ENCODE results near the gene JARID2. TPM values are rescaled to one million over a fixed set of nuclear protein-coding genes. Genes with fewer than 3 reads are reported as not detected.
"Not testable (repeated sequence)": the region's sequence is repeated elsewhere in the genome, so short reads cannot be mapped to it uniquely, and the experiment has no call there.

JARID2 gene
- total RNA-seq, 2 donors from 2014 or later = 7.9 to 8.6 TPM

DNA sequence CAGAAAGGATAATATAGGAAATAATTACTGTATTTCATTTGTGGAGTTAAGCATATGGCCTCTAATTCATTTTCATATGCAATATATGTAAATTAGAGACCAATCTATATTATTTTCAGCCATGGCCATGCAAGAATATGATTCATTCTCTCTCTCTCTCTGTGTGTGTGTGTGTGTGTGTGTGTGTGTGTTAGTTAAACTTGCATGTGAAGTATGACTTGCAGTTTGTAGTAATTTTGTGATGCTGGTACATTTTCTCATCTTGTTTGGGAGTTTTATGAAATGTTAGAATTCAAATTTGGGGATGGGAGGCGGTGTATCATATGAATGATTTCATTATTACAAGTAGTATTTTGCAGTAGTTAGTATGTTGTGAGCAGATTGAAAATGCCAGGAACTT lies 74.8 kb downstream of the JARID2 start:
- ATAC-seq (no peak), DNase-seq (no peak)
- intact Hi-C loops (cut with DNase I) = loop anchor here in 1 of 2 donors (5.0 kb wide), 1 partner anchor 42 kb away; no protein-coding TSS in a partner anchor

GRCh38 chr6:15322184-15322583 lies 76.3 kb downstream of the JARID2 start:
- no peak for DNase-seq
- ATAC-seq = no peak
- intact Hi-C loops (cut with DNase I) = loop anchor here in 1 of 2 donors (5.0 kb wide), 1 partner anchor 40 kb away; no protein-coding TSS in a partner anchor

DNA sequence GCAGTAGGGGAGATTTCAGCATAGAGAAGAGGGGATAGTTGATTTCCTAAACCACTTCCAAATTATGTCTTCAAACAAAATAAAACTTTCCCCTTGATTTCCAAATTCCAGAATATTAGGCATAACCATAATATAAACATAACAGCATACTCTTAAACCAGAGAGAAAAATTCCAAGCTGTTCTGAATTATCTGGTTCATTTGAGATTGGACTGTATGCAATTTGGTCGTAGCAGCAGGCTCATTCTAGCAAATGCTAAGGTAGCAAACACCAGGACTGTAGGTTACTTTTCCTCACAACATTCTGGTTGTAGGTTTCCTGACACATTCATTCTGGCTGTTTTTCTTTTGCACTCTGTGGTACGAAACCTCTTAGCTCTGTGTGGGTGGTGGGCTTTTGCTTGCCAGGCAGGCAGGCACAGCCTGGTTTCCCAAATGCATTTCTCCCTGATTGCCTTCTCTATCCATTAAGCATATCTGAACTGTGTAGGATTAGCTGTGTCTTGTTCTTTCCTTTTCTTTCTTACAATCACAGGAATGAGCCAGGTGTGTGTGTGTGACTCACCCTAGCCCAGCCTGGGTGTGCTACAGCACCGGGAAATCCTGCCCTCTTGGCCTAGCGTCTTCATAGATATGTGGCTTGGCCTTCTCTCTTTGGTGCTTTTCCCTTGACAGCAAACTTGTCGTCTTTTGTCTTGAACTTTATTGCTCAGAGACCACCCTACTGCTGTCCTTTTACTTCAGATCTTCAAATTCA lies 77.1 kb downstream of the JARID2 start:
- DNase-seq (no peak), ATAC-seq (peak in 1 of 2 donors; percentile 51)

DNA sequence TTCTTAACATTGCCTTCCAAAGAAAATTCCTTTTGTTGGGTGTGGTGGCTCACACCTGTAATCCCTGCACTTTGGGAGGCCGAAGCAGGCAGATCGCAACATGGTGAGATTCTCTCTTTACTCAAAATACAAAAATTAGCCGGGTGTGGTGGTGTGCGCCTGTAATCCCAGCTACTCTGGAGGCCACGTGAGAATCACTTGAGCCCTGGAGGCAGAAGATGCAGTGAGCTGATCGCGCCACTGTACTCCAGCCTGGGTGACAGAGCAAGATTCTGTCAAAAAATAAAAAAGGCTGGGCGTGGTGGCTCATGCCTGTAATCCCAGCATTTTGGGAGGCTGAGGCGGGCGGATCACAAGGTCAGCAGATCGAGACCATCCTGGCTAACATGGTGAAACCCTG lies 77.7 kb downstream of the JARID2 start:
- DNase-seq = not testable (repeated sequence)

More for the DNA sequence above, 77.1 kb downstream of the JARID2 start:
- intact Hi-C loops (cut with DNase I) = loop anchor here in 1 of 2 donors (5.0 kb wide), 1 partner anchor 39 kb away; no protein-coding TSS in a partner anchor

DNA sequence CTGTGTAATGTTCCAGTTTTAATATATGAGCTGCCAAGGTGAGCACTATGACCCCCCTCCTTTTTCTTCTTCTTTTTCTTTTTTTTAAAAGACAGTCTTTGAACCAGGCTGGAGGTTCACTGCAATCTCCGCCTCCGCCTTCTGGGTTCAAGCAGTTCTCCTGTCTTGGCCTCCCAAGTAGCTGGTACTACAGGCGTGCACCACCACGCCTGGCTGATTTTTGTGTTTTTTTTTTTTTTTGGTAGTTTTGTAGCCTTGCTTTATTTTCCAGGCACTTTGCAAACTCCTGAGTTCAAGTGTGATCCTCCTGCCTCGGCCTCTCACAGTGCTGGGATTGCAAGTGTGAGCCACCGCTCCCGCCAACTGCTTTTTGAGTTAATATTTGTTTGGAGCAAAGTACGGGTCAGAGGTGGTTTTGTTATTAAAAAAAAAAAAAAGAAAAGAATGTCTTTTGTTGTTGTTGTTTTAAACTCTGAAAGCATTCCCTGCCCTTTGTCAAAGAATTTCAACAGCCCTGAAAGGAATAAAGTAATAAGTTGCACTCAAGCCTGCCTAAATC lies 78.6 kb downstream of the JARID2 start:
- ATAC-seq (no peak), DNase-seq (no peak)
- intact Hi-C loops (cut with DNase I) = loop anchor here in 1 of 2 donors (5.0 kb wide), 1 partner anchor 38 kb away; no protein-coding TSS in a partner anchor

More for the DNA sequence above, 77.7 kb downstream of the JARID2 start:
- intact Hi-C loops (cut with DNase I) = loop anchor here in 1 of 2 donors (5.0 kb wide), 1 partner anchor 39 kb away; no protein-coding TSS in a partner anchor
- not testable (repeated sequence) for ATAC-seq

DNA sequence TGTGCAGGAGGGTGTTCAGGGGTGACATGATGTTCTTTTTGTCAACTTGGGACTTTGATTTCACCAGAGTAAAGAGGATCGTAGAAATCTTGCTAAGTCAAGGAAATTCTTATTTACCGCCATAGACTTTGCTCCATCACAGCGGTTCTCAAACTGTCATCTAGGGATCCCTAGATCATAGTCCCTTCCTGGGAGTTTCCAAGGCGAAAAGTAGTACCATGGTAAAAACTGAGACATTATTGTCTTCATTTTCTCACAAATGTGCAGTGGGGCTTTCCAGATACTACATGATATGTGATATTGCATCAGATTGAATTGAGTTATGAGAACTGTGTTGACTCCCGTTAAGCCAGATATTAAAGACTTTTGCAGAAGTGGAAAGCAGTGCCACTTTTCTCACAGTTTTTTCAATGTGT lies 79.7 kb downstream of the JARID2 start:
- ATAC-seq (no peak), DNase-seq (no peak)
- intact Hi-C loops (cut with DNase I) = no loop called here

DNA sequence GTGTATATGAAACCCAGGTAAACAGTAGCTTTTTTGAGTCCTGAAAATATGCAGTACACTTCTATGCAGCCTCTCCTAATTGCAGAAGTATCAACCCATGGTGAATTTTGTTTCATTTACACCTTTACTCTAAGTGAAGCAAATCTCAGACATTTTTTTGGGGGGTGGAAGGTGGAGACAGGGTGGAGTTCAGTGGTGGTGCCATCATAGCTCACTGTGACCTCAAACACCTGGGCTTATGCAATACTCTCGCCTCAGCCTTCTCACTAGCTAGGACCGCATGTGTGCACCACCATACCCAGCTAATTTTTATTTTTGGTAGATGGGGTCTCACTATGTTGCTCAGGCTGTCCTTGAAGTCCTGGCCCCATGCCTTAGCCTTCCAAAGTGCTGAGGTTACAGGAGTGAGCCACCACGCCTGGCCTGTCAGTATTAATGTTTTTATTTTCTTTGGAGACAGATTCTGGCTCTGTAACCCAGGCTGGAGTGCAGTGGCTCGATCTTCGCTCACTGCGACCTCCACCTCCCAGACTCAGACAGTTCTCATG lies 80.3 kb downstream of the JARID2 start:
- ATAC-seq (no peak), DNase-seq (no peak)
- intact Hi-C loops (cut with DNase I) = no loop called here

GRCh38 chr6:15327271-15327670 lies 81.4 kb downstream of the JARID2 start:
- intact Hi-C loops (cut with DNase I) = no loop called here
- DNase-seq (no peak), ATAC-seq (peak in 1 of 2 donors; percentile 33)

GRCh38 chr6:15329197-15329671 lies 83.4 kb downstream of the JARID2 start:
- DNase-seq = peak; percentile 31
- intact Hi-C loops (cut with DNase I) = no loop called here
- peak in 1 of 2 donors; percentile 83 for ATAC-seq

DNA sequence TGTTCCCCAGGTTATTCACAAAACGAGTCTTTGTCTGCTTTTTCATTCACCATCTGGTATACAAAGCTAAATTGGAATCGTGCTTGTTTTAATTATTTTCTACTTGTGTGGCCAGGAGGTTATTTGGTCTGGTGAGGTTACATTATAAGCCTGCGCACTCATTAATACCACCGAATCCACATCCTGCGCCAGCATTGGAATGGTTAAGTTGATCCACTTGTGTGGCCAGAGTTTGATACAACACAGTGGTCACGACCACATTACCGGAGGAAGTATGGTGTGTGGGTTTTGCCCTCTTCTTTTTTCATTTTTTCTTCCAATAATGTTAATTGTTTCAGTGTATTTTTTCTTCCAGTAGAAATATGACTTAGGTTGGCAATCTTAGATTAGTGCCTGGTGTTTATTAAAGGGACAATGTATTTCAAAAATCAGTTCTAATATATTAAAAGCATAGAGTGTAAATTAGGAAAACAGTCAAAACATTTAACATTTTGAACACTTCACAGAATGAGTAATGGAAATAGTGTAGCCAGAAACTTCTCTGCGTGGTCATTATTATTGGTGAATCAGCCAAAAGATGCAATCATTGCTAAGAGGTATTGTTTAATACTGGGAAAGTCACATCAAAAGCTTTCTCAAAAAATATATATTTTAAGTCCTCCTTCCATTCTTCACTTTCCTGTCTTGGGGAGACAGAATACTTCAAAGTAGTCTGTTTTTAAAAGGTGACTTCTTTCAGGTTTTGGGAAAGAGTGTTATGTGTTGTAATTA lies 84.5 kb downstream of the JARID2 start:
- no peak for ATAC-seq
- intact Hi-C loops (cut with DNase I) = no loop called here
- no peak for DNase-seq

DNA sequence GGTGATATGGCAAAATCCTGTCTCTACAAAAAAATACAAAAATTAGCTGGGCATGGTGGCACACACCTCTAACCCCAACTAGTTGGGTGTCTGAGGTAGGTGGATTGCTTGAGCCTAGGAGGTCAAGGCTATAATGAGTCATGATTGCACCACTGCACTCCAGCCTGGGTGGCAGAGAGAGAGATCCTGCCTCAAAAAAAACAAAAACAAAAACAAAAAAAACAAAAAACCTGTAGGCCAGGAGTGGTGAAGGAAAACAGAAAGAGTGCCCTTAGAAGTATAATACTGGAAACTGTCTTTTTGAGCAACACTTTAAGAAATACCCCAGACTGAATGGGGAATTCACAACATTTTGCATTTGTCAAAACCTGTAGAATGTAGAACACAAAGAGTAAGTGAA lies 85.3 kb downstream of the JARID2 start:
- ATAC-seq (peak in 1 of 2 donors; percentile 26), DNase-seq (no peak)
- intact Hi-C loops (cut with DNase I) = no loop called here

DNA sequence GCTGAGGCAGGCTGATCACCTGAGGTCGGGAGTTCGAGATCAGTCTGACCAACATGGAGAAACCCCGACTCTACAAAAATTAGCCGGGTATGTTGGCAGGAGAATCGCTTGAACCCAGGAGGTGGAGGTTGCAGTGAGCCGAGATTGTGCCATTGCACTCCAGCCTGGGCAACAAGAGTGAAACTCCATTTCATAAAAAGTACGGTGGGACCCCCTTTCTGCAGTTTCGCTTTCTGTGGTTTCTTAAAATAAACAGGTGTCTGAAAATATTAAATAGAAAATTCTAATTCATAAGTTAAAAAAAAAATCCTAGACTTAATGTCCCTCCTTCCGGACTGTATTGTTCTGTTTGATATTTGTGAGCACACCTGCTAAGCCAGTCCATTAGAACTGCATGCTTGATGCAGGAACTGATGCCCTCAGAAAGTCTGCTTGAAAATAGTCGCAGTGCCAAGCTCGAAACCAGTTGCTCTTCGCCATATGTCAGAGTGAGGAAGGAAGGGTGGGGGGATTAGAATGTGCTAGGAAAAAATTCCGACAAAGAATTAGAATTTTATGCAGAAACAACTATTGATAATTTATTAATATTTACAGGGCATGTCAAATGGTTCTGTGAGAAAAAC lies 85.9 kb downstream of the JARID2 start:
- intact Hi-C loops (cut with DNase I) = no loop called here
- ATAC-seq = no peak

DNA sequence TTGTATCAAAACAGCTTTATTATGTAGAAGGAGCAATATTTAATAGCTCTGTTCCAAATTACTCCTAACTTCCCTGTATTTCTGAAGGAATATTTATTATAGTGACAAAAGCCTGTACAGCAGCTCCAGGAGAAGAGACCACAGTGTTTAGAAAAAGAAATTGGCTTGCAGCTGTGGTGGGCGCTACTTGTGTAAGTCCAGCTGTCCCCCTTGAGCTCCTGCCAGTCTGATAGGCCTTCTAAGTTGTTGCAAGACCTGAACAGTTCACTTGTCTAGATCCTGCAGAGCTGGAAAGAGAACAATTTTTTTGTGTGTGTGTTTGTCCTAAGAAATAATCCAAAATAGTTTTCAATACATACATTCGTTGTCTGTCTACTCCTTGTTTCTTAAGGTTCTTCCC lies 86.6 kb downstream of the JARID2 start:
- DNase-seq = no peak
- intact Hi-C loops (cut with DNase I) = no loop called here
- ATAC-seq = no peak

More for the DNA sequence above, 85.9 kb downstream of the JARID2 start:
- no peak for DNase-seq

DNA sequence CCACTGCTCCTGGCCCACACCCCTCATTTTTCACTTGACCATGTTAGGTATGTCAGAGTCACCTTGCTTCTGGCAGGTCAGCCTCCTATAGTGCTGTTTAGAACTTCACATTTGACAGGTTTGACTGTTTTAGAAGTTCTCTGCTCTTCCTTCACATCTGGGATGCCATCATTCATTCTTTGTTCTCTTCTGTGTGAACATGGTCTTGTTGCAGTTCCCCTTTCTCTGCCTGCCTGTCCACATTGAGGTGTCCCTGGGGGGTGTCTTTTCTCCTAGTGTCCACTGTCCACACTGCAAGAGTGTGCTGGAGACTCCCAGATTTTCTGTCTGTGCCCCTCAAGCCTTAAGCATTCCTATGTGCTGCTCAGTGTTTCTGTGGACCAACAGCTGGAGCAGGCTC lies 89.5 kb downstream of the JARID2 start:
- intact Hi-C loops (cut with DNase I) = no loop called here
- no peak for ATAC-seq
- no peak for DNase-seq

DNA sequence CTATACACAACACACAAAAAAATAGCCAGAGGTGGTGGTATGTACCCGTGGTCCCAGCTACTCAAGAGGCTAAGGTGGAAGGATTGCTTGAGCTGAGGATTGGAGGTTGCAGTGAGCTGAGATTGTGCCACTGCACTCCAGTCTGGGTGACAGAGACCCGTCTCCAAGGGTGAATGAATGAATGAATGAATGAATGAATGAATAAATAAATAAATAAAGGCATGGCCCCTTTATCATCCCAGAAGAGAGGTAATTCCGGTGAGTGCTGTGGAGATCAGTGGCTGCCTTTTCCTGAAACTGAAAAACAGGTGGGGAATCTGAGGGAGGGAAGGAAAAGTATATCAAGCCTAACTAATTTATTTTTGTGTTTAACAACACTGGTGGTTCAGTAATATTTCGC lies 90.0 kb downstream of the JARID2 start:
- DNase-seq = no peak
- intact Hi-C loops (cut with DNase I) = no loop called here
- ATAC-seq = no peak

DNA sequence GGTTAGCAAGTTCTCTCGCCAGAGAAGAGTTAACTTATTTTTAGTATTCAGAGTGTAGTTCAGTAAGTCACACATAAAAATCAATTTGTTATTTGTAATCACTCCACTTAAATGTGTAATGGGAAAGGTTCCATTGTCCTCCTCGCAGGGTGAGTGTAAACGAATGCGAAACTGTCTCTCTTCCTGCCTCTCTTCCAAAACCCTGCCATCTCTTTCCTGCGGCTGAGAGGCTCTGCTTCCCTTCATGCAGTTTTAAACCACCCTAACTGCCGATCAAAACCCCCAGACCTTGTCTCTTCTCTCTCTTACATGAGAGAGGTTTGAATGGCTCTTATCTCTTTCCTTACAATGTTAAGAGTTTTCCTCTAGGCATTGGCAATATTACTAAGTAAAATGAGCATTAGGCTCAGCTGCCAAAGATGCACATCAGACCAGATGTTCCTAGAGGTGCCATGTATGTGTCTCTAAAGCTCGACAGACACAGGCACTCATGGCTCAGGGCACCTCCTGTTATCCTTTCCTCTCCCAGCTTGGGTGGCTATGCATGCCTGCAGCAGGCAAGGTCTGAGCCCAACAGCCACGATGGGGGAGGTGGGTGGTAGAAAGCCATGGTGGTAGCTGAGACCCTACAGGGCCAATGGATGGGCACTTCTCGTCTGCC lies 91.2 kb downstream of the JARID2 start:
- DNase-seq = no peak
- no peak for ATAC-seq
- intact Hi-C loops (cut with DNase I) = no loop called here

DNA sequence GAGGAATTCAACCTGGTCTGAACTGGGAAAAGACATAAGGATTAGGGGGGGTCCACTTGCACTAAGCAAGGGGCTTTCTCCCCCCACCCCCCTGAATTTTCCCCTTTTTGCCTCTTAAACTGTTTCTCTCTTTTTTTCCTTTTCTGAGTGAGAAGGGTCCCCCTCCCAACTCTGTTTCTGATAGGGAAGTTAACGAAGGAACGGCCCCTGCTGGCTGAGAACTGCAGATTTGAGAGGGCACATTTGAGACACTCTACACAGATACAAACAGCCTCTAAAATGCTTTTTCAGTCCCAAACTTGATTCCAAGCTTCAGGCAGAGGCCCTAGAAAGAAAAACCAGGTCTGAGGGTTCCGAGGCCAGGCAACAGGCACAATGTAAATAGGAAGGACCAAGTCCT lies 91.7 kb downstream of the JARID2 start:
- intact Hi-C loops (cut with DNase I) = no loop called here
- ATAC-seq (no peak), DNase-seq (no peak)

DNA sequence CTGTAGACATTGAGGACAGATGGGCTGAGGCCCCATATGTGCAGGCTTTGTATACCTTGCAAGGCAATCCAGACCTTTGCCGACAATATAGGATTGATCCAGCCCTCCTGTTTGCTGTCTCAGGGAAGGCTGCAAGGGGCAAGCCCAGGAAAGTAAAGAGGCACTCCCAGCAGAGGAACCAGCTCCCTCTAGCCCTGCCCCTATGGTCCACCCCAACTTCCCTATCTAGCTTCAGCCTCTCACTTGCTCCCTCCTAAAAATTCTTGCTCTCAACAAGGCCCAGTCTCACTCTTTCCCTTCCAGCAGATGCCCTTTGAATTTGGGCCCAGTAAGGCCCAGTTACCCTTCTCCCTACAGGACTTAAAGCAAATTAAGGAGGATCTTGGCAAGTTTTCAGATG lies 92.6 kb downstream of the JARID2 start:
- ATAC-seq (peak in 1 of 2 donors; percentile 48), DNase-seq (no peak)
- intact Hi-C loops (cut with DNase I) = no loop called here

Data from left cardiac atrium (tissue), 4 donors.